ENCODE measurements around the gene DMKN.

The DMKN gene

DNA sequence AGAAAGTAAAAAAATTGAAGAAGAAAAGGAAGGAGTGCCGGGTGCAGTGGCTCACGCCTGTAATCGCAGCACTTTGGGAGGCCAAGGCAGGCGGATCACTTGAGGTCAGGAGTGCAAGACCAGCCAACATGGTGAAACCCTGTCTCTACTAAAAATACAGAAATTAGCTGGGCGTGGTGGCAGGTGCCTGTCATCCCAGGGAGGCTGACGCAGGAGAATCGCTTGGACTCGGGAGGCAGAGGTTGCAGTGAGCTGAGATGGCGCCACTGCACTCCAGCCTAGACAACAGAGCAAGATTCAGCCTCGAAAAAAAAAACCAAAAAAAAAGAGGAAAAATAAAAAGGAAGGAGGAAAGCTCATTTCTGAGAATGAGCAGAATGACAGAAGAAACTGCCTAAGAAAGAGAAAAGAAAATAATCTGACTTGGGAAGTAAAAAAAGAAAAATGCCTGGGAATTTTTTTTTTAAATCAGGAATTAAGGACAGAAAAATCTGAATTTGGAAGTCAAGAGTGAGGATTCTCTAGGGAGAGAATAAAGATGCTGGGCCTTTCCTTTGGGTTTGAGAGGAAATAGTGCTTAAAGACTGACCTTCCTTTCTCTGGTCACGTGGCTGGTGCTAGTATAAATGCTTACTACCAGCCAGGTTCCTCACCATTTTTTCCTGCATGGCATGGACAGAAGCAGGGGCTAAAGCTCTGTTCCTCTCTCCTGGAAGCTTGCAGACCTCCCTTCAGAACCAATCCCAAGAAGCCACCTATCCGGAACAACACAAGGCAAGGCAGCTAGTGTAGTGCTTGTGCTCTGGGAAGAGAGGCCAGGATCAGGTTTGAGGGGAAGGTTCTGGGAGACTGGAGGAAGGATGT is 65.6 kb downstream of the DMKN start, which contains the start of gene FFAR2:
Gene FFAR2, plus strand, starts transcription at position 652 of the 864 bp plus-strand sequence. CDS start 1,458 bp downstream, outside the sequence.
- H3K79me1 ChIP-seq (replicated peaks; ENCODE audit: low read length, poor library complexity, severe bottlenecking), result no peaks in the 10 kb centered on the region
- WGBS, result 80% methylated on average over 11 of the region's 12 CpGs

More for the DNA sequence above, 65.6 kb downstream of the DMKN start, which contains the start of gene FFAR2:
- no peak for DNase-seq
- Histone ChIP-seq H2AFZ (ENCODE audit: low read depth, low read length) (no peak within 1 kb of the TSS), H4K8ac (ENCODE audit: low read length) (peak within 1 kb of the TSS; percentile 17), H3K18ac (ENCODE audit: low read depth in 1 of 2, low read length in 2 of 2) (no peak within 1 kb of the TSS), H3K4me1 (ENCODE audit: control insufficient read depth, insufficient read depth, low read depth, low read length) (no peaks in the 10 kb centered on the region), H3K36me3 (ENCODE audit: control insufficient read depth in 1 of 2, insufficient read depth in 2 of 2, low read depth in 1 of 2, low read length in 2 of 2) (no peaks in the 10 kb centered on the region), H4K91ac (ENCODE audit: low read length) (peak within 1 kb of the TSS; percentile 6), H3K9me3 (ENCODE audit: control insufficient read depth, low read length) (no peaks in the 10 kb centered on the region), H3K4me2 (ENCODE audit: low read length, poor library complexity, severe bottlenecking) (no peak within 1 kb of the TSS), H3K4me3 (ENCODE audit: insufficient read depth in 1 of 2, low read depth in 1 of 2, low read length in 2 of 2) (no peak within 1 kb of the TSS), H3K23ac (ENCODE audit: low read length in 2 of 2) (no peak within 1 kb of the TSS), H2BK15ac (ENCODE audit: low read depth, poor library complexity, severe bottlenecking) (no peak within 1 kb of the TSS), H2AK5ac (ENCODE audit: low read length, severe bottlenecking) (no peak within 1 kb of the TSS), H3K4ac (ENCODE audit: low read depth in 1 of 2, low read length in 2 of 2) (no peak within 1 kb of the TSS), H2BK5ac (ENCODE audit: low read depth, low read length, poor library complexity, severe bottlenecking) (no peak within 1 kb of the TSS), H3K14ac (ENCODE audit: low read length in 2 of 2) (no peak within 1 kb of the TSS), H2BK120ac (ENCODE audit: low read depth, low read length) (no peak within 1 kb of the TSS), H2BK12ac (ENCODE audit: low read length in 2 of 2) (peak within 1 kb of the TSS in 1 of 2 experiments; percentile 63), H3K27ac (ENCODE audit: low read length, poor library complexity, severe bottlenecking) (no peak within 1 kb of the TSS), H3K27me3 (ENCODE audit: control insufficient read depth in 1 of 2, insufficient read depth in 1 of 2, low read length in 2 of 2) (peaks cover 3 to 49% of the 10 kb centered on the region in 2 experiments), H3K9ac (ENCODE audit: low read length) (no peak within 1 kb of the TSS)
